ENCODE data around the gene ATP1A2.
"Not testable (repeated sequence)": the region's sequence is repeated elsewhere in the genome, so short reads cannot be mapped to it uniquely, and the experiment has no call there.

ATP1A2 gene

GRCh38 chr1:160123726-160124125, 8.2 kb downstream of the ATP1A2 start:
- H2AFZ ChIP-seq = no peak overlapping the region
- no peaks in the 10 kb centered on the region for H3K4me1 ChIP-seq
- TF ChIP-seq CTCF (IDR thresholded peaks at IDR 0.05) = no peak
- no peaks in the 10 kb centered on the region for H3K9me3 ChIP-seq (ENCODE audit: control insufficient read depth, low read length)
- H3K4me2 ChIP-seq (ENCODE audit: low read length) = no peak overlapping the region
- H3K9ac ChIP-seq = no peak overlapping the region
- H3K27me3 ChIP-seq (ENCODE audit: control insufficient read depth, insufficient read depth, low read length) = no peaks in the 10 kb centered on the region
- H3K27ac ChIP-seq = no peak overlapping the region
- no peaks in the 10 kb centered on the region for H3K36me3 ChIP-seq (ENCODE audit: control insufficient read depth, insufficient read depth, low read length)
- no peak overlapping the region for H3K4me3 ChIP-seq (ENCODE audit: low read depth, low read length)
- no peaks in the 10 kb centered on the region for H3K79me2 ChIP-seq

DNA sequence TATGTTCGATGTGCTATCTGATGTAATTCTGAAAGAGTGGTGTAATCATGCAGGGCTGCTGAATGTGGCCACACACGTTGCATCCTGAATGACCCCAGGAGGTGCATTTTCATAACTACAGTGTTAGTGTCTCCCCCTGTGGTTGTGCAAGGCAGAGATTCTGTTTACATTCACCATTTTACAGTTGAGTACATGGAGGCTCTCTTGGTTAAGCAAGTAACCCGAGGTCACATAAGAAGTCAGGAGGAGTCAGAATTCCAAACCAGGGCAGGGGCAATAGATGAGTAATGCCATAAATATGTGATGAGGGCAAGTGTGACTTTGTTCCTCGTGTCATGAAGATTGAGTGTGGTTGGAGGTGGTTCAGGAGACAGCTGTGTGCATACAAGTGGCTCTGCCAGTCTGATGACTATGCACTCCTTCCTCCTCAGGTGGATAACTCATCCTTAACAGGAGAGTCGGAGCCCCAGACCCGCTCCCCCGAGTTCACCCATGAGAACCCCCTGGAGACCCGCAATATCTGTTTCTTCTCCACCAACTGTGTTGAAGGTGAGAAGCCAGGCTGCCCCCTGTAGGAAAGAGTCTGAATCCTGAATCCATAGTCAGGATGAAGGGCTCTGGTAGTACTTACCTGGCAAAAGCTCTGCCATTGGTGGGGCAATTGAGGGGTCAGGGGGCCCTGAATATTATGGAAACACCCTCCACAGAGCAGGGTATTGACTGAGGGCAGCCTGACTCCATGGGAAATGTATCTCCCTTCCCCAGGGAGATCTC, 9.3 kb downstream of the ATP1A2 start:
- TF ChIP-seq CTCF (IDR thresholded peaks at IDR 0.05) = no peak
- Histone ChIP-seq H3K4me1 (no peaks in the 10 kb centered on the region), H3K36me3 (ENCODE audit: control insufficient read depth, insufficient read depth, low read length) (no peaks in the 10 kb centered on the region), H2AFZ (no peak overlapping the region), H3K4me3 (ENCODE audit: low read depth, low read length) (no peak overlapping the region), H3K9me3 (ENCODE audit: control insufficient read depth, low read length) (no peaks in the 10 kb centered on the region), H3K9ac (no peak overlapping the region), H3K4me2 (ENCODE audit: low read length) (no peak overlapping the region), H3K79me2 (no peaks in the 10 kb centered on the region), H3K27me3 (ENCODE audit: control insufficient read depth, insufficient read depth, low read length) (no peaks in the 10 kb centered on the region), H3K27ac (no peak overlapping the region)

GRCh38 chr1:160125746-160126145, 10.2 kb downstream of the ATP1A2 start:
- Histone ChIP-seq H3K27ac (no peak overlapping the region), H3K9ac (no peak overlapping the region), H3K4me1 (no peaks in the 10 kb centered on the region), H3K27me3 (ENCODE audit: control insufficient read depth, insufficient read depth, low read length) (no peaks in the 10 kb centered on the region), H3K36me3 (ENCODE audit: control insufficient read depth, insufficient read depth, low read length) (no peaks in the 10 kb centered on the region), H2AFZ (no peak overlapping the region), H3K4me3 (ENCODE audit: low read depth, low read length) (no peak overlapping the region), H3K9me3 (ENCODE audit: control insufficient read depth, low read length) (no peaks in the 10 kb centered on the region), H3K79me2 (no peaks in the 10 kb centered on the region), H3K4me2 (ENCODE audit: low read length) (no peak overlapping the region)
- TF ChIP-seq CTCF (IDR thresholded peaks at IDR 0.05) = no peak

DNA sequence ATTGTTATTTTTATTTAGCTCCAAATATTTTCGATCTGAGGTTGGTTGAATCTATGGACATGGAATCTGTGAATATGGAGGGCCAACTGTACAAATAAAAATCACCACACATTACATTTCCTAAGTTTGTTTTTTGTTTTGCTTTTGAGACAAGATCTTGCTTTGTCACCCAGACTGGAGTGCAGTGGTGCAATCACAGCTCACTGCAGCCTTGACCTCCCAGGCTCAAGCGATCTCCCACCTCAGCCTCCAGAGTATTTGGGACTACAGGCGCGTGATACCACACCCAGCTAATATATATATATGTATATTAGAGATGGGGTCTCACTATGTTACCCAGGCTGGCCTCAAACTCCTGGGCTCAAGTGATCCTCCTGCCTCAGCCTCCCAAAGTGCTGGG, 10.8 kb downstream of the ATP1A2 start:
- not testable (repeated sequence) for H3K9me3 ChIP-seq (ENCODE audit: control insufficient read depth, low read length); H3K9ac ChIP-seq; H2AFZ ChIP-seq; H3K79me2 ChIP-seq; H3K27ac ChIP-seq; H3K36me3 ChIP-seq (ENCODE audit: control insufficient read depth, insufficient read depth, low read length); H3K4me3 ChIP-seq (ENCODE audit: low read depth, low read length); H3K4me1 ChIP-seq; H3K4me2 ChIP-seq (ENCODE audit: low read length); H3K27me3 ChIP-seq (ENCODE audit: control insufficient read depth, insufficient read depth, low read length)

DNA sequence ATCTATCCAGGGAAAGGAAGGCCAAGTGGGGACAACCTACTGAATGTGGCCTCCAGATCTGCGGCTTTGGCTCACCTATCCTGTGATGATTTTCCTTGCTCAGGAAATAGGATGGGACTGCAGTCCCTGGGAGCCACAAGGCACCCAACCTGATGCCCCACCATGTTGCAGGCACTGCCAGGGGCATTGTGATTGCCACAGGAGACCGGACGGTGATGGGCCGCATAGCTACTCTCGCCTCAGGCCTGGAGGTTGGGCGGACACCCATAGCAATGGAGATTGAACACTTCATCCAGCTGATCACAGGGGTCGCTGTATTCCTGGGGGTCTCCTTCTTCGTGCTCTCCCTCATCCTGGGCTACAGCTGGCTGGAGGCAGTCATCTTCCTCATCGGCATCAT, 11.8 kb downstream of the ATP1A2 start:
- H3K4me1 ChIP-seq = no peaks in the 10 kb centered on the region
- no peak overlapping the region for H3K4me3 ChIP-seq (ENCODE audit: low read depth, low read length)
- no peaks in the 10 kb centered on the region for H3K36me3 ChIP-seq (ENCODE audit: control insufficient read depth, insufficient read depth, low read length)
- no peaks in the 10 kb centered on the region for H3K79me2 ChIP-seq
- no peak overlapping the region for H2AFZ ChIP-seq
- no peak for TF ChIP-seq CTCF (IDR thresholded peaks at IDR 0.05)
- no peak overlapping the region for H3K27ac ChIP-seq
- no peaks in the 10 kb centered on the region for H3K9me3 ChIP-seq (ENCODE audit: control insufficient read depth, low read length)
- H3K4me2 ChIP-seq (ENCODE audit: low read length) = no peak overlapping the region
- H3K27me3 ChIP-seq (ENCODE audit: control insufficient read depth, insufficient read depth, low read length) = no peaks in the 10 kb centered on the region
- H3K9ac ChIP-seq = no peak overlapping the region
